Endothelial cell of umbilical vein (primary cell): ENCODE results near the gene KCNK13. TPM values are rescaled to one million over a fixed set of nuclear protein-coding genes. Genes with fewer than 3 reads are reported as not detected.

Experiments used
- BruUV-seq: library from RNA; stranded (reverse); fragments of 400-500 nt; replicated peaks from 2 replicates; lab custom pipeline; 2021; lab: Mats Ljungman, UMichigan
- CTCF ChIA-PET: fragments of 300-600, 350-600 bp; sonication (Branson Sonifier 250); formaldehyde crosslinking; loops from one replicate; lab custom pipeline; 2021; ENCODE audit warnings: antibody characterized with exemption, inconsistent platforms; lab: Charles Lee
- POLR2A ChIA-PET: fragments of 300-600, 350-600 bp; sonication (Branson Sonifier 250); formaldehyde crosslinking; loops from one replicate; lab custom pipeline; 2021; ENCODE audit warnings: antibody characterized with exemption, inconsistent platforms; lab: Charles Lee
- DNase-seq: peaks from one replicate; pipeline ENCODE4 v3.0.0-alpha.2; 2011; ENCODE audit warnings: low read depth, low spot score
- FAIRE-seq: peaks from 2 replicates; lab custom pipeline; 2011; peaks lifted over from hg19 to GRCh38; lab: Jason Lieb, UNC
- H2AFZ ChIP-seq: 2 replicates; pipeline ENCODE4 v1.6.0; 2012; ENCODE audit warnings: low read depth, low read length, control low read depth, inconsistent platforms
- H3K27ac ChIP-seq: 2 replicates; pipeline ENCODE4 v1.5.1; 2011; ENCODE audit warnings: low read depth, mild to moderate bottlenecking, control low read depth, low read length, moderate library complexity; ENCODE audit not compliant: insufficient read depth
- H3K27me3 ChIP-seq, 2 experiments: 2 replicates each; pipeline versions ENCODE4 v1.6.0 to v1.6.1; 2011; ENCODE audit warnings: low read length in 2 of 2, mixed read lengths in 1 of 2; ENCODE audit not compliant: control insufficient read depth in 2 of 2, insufficient read depth in 2 of 2
- H3K36me3 ChIP-seq, 2 experiments: 2 replicates in 1 of 2; 3 replicates in 1 of 2; pipeline ENCODE4 v1.5.1; 2011; ENCODE audit warnings: low read length in 2 of 2, mild to moderate bottlenecking in 1 of 2, moderate library complexity in 1 of 2; ENCODE audit not compliant: control insufficient read depth in 2 of 2, insufficient read depth in 2 of 2; ENCODE audit errors: extremely low read depth in 1 of 2
- H3K4me1 ChIP-seq: 3 replicates; pipeline ENCODE4 v1.5.1; 2011; ENCODE audit warnings: mild to moderate bottlenecking, low read length; ENCODE audit not compliant: control insufficient read depth, insufficient read depth; ENCODE audit errors: extremely low read depth
- H3K4me2 ChIP-seq: 2 replicates; pipeline ENCODE4 v1.6.1; 2011; ENCODE audit warnings: low read length, control low read depth, mixed read lengths; ENCODE audit not compliant: insufficient read depth
- H3K4me3 ChIP-seq, 3 experiments: fragments of 200-600 bp in 1 of 3; sonication (generic), shearing (Covaris generic) in 1 of 3; replicated peaks in 1 of 3; 2 replicates each; pipeline ENCODE4 v1.5.1; 2011 to 2016; ENCODE audit warnings: control low read depth in 3 of 3, low read length in 3 of 3, mild to moderate bottlenecking in 2 of 3, inconsistent platforms in 1 of 3, low read depth in 1 of 3, moderate library complexity in 1 of 3; ENCODE audit not compliant: insufficient read depth in 1 of 3
- H3K79me2 ChIP-seq: 2 replicates; pipeline ENCODE4 v1.6.0; 2012; ENCODE audit warnings: low read length, inconsistent platforms; ENCODE audit not compliant: control insufficient read depth, insufficient read depth
- H3K9ac ChIP-seq: replicated peaks from 2 replicates; pipeline ENCODE3; 2011; ENCODE audit warnings: low read length, control low read depth; ENCODE audit not compliant: insufficient read depth; ENCODE audit errors: extremely low read depth
- H3K9me1 ChIP-seq: replicated peaks from 3 replicates; pipeline ENCODE4 v1.6.0; 2011; ENCODE audit warnings: mild to moderate bottlenecking, low read length; ENCODE audit not compliant: control insufficient read depth, insufficient read depth; ENCODE audit errors: extremely low read depth
- H3K9me3 ChIP-seq: replicated peaks from 2 replicates; pipeline ENCODE4 v1.5.1; 2012; ENCODE audit warnings: low read length, inconsistent platforms; ENCODE audit not compliant: control insufficient read depth, insufficient read depth
- H4K20me1 ChIP-seq: replicated peaks from 2 replicates; pipeline ENCODE3; 2011; ENCODE audit warnings: mild to moderate bottlenecking, low read length; ENCODE audit not compliant: control insufficient read depth, insufficient read depth; ENCODE audit errors: extremely low read depth
- CTCF ChIP-seq, 2 donors: IDR thresholded peaks; 1 replicate in 1 of 2; 2 replicates in 1 of 2; pipeline ENCODE4 v1.5.1; 2011; ENCODE audit warnings: low read length in 2 of 2, mild to moderate bottlenecking in 2 of 2, moderate library complexity in 2 of 2, control low read depth in 1 of 2, inconsistent platforms in 1 of 2, low read depth in 1 of 2; ENCODE audit not compliant: insufficient read depth in 1 of 2; ENCODE audit errors: extremely low read depth in 1 of 2
- EZH2 ChIP-seq: IDR thresholded peaks from 2 replicates; pipeline ENCODE4 v1.6.1; 2012; ENCODE audit warnings: borderline replicate concordance, low read depth, mild to moderate bottlenecking, moderate library complexity, low read length, inconsistent platforms; ENCODE audit not compliant: severe bottlenecking
- GATA2 ChIP-seq: IDR thresholded peaks from 2 replicates; pipeline ENCODE4 v1.7.0; 2011; ENCODE audit warnings: low read depth, mild to moderate bottlenecking, moderate library complexity, mixed read lengths, low read length; ENCODE audit not compliant: insufficient read length, insufficient read depth
- JUN ChIP-seq: IDR thresholded peaks from 2 replicates; pipeline ENCODE4 v1.6.1; 2011; ENCODE audit warnings: borderline replicate concordance, low read depth; ENCODE audit not compliant: insufficient read length, insufficient read depth
- MAX ChIP-seq: IDR thresholded peaks from 2 replicates; pipeline ENCODE4 v1.6.1; 2011; ENCODE audit not compliant: insufficient read depth, insufficient read length
- MYC ChIP-seq: IDR thresholded peaks from one replicate; pipeline ENCODE4 v1.6.1; 2011; ENCODE audit warnings: mild to moderate bottlenecking, low read depth, low read length
- POLR2AphosphoS5 ChIP-seq: IDR thresholded peaks from 2 replicates; pipeline ENCODE4 v1.6.1; 2012; ENCODE audit warnings: low read depth, mild to moderate bottlenecking, control low read depth, low read length, moderate library complexity; ENCODE audit not compliant: insufficient read depth
- dilution Hi-C: fragments of 300-500 bp; cut with MboI; formaldehyde crosslinking; loops from one replicate; pipeline ENCODE4 v1.15.0; 2019; ENCODE audit warnings: low sequenced_read_pairs; ENCODE audit not compliant: extremely low pct_ligation_motif_present
- intact Hi-C: fragments of 100-400 bp; cut with micrococcal nuclease; formaldehyde crosslinking; loops from one replicate; pipeline ENCODE4 v1.10.0; 2022
- polyA plus RNA-seq, 4 experiments: library from polyadenylated mRNA; depleted of rRNA in 3 of 4; stranded (reverse) in 3 of 4; unstranded in 1 of 4; fragments of >200 nt; gene quantifications; 2 replicates each; pipeline versions ENCODE4 v1.2.1 to v1.2.3, GENCODE V29; 2011 to 2012; ENCODE audit warnings: missing spikeins in 1 of 4
- total RNA-seq: library from RNA; stranded (reverse); gene quantifications from 2 replicates; pipeline ENCODE4 v1.2.3, GENCODE V29; 2021

Gene KCNK13
- total and polyA plus RNA-seq, 2 donors (not counting 3 experiments of a cell fraction or from before 2014, with no cell fraction given): not detected

GRCh38 chr14:90159688-90160087, 97.9 kb downstream of the KCNK13 start:
- no peak for FAIRE-seq
- no peaks in the 10 kb centered on the region for H3K9me1 ChIP-seq
- no peak overlapping the region for H3K4me2 ChIP-seq
- H3K9me3 ChIP-seq: no peaks in the 10 kb centered on the region
- H2AFZ ChIP-seq: no peak overlapping the region
- no peaks in the 10 kb centered on the region for H3K36me3 ChIP-seq
- H3K9ac ChIP-seq: no peak overlapping the region
- no peak overlapping the region for H3K27ac ChIP-seq
- H3K27me3 ChIP-seq: peaks cover 2 to 3% of the 10 kb centered on the region in 2 experiments
- no TSS peak for BruUV-seq
- H3K79me2 ChIP-seq: no peaks in the 10 kb centered on the region
- H3K4me1 ChIP-seq: no peaks in the 10 kb centered on the region
- POLR2A ChIA-PET: no interaction called here
- no peak for TF ChIP-seq POLR2AphosphoS5
- TF ChIP-seq MYC: no peak
- TF ChIP-seq MAX: no peak
- no peak for TF ChIP-seq EZH2
- TF ChIP-seq JUN: no peak
- TF ChIP-seq GATA2: no peak
- no peak for TF ChIP-seq CTCF (IDR thresholded peaks at IDR 0.05; ENCODE audit: extremely low read depth in 1 of 2, insufficient read depth in 1 of 2, low read depth in 1 of 2, low read length in 2 of 2)
- CTCF ChIA-PET: no interaction called here
- DNase-seq: no peak
- H4K20me1 ChIP-seq: no peaks in the 10 kb centered on the region
- H3K4me3 ChIP-seq: no peak overlapping the region
- intact Hi-C loops: no loop called here
- dilution Hi-C loops: no loop called here
